ENCODE results near the gene DESI1. TPM values are rescaled to one million over a fixed set of nuclear protein-coding genes. Genes with fewer than 3 reads are reported as not detected.

Gene DESI1
- total RNA-seq, 2 donors from 2014 or later = 16.3 to 19.1 TPM

DNA sequence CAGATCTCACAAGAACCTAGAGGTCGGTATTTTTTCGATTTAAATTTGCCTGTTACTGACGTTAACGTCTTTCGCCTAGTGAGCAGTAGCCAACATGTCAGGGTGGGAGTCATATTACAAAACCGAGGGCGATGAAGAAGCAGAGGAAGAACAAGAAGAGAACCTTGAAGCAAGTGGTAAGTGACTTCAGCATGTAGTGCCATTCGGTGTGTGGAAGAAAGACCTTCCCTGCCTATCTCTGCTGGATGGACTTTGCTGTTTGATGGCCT, 1.0 kb upstream of the DESI1 start:
- Mint-ChIP-seq H3K27ac (peak overlapping the region; percentile 98), H3K4me1 (peaks cover 18% of the 10 kb centered on the region), H3K27me3 (no peaks in the 10 kb centered on the region), H3K36me3 (ENCODE audit: low read depth) (no peaks in the 10 kb centered on the region), H3K4me3 (peak overlapping the region; percentile 97)
- ATAC-seq (no peak), DNase-seq (no peak)
- no peaks in the 10 kb centered on the region for H3K9me3 ChIP-seq (ENCODE audit: control insufficient read depth, low read length, poor library complexity, severe bottlenecking)

DNA sequence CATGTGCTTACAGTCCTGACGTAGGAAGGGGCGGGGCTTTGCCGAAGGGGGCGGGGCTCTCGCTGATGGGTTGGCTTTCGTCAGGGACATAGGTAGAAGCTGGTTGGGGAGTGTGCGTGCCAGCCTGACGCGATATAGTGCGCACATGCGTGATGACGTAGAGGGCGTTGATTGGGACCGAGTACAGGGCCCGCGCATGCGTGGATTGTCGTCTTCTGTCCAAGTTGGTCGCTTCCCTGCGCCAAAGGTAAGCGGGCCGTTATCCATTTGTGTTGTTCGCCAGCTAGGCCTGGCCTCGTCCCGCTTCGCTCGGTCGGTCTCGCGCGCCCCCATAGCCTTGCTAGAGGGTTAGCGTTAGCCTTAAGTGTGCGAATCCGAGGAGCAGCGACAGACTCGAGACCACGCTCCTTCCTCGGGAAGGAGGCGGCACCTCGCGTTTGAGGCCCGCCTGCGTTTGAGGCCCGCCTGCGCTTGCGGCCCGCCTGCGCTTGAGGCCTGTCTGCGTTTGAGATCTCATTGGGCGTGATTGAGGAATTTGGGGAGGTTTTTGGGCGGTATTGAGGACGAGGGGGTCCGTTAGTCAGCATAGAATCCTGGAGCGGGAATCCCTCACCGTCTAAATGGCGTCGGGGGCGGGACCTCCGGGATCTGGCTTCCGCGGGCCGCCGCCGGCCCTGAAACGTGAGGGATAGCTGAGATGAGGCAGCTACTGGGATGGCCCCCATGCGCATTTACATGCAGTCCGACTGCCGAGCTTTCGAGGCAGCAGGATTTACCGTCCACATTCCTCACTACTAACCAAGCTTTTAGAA, 462 bp upstream of the DESI1 start, which contains the start of gene XRCC6:
Gene XRCC6, plus strand, starts transcription at position 197 of the 812 bp plus-strand sequence. CDS start 710 bp downstream, outside the sequence.
- H3K36me3 Mint-ChIP-seq (ENCODE audit: low read depth) = no peaks in the 10 kb centered on the region
- DNase-seq = peak; percentile 98 to 100 (median 99)
- H3K4me3 Mint-ChIP-seq = peak within 1 kb of the TSS; percentile 97
- no peaks in the 10 kb centered on the region for H3K9me3 ChIP-seq (ENCODE audit: control insufficient read depth, low read length, poor library complexity, severe bottlenecking)
- peak within 1 kb of the TSS; percentile 98 for H3K27ac Mint-ChIP-seq
- H3K4me1 Mint-ChIP-seq = peaks cover 18% of the 10 kb centered on the region
- peak; percentile 91 for ATAC-seq
- no peaks in the 10 kb centered on the region for H3K27me3 Mint-ChIP-seq

DNA sequence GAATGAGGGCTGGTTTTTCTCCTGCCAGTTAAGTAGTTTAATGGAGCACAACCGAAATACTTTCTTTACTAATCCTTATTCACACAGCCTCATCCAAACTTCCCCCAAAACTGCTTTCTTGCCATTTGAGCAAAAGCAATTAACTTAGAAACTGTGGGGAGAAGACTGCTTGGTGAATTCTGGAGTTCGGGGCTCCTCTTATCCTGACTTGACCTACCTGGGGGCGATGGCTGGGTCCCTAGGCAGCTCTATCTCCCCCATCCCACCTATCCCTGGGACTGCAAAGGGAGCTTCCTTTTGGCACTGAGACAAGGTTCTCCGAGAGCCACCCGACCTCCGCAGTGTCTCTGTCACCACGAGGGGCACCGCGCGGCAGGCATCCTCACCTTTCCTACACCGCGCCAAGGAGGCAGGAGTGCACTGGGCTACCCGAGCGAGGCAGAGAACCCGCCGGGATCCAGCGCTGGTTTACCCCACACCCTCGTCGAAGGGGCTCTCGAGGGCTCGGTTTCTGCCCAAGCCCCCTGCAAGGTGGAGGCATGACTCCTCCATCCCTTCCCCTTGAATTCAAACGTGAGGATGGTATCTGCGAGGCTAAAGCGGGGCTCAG, 759 bp downstream of the DESI1 start:
- peak overlapping the region; percentile 97 for H3K4me3 Mint-ChIP-seq

DNA sequence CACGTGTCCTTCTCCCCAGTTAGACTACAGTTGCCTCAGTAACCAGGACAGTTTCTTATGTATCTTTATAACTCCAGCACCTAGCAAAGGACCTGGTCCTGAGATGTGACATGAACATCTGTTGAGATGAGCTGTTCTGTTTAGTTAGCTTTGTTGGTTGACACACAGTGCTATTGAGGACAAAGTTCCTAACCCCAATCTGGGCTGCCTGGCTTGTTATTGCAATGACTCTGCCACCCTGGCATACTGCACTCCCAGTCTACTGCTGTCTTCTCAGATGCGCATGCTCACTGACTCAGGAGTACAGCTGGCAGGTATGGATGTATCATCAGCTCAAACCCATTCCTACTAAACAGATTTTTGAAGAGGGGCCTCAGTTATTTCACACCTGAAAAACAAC, 7.4 kb downstream of the DESI1 start:
- H3K27ac Mint-ChIP-seq = no peak overlapping the region
- H3K36me3 Mint-ChIP-seq (ENCODE audit: low read depth) = peaks cover under 1% of the 10 kb centered on the region
- H3K4me3 Mint-ChIP-seq = no peak overlapping the region
- peaks cover 3% of the 10 kb centered on the region for H3K4me1 Mint-ChIP-seq
- no peaks in the 10 kb centered on the region for H3K27me3 Mint-ChIP-seq
- ATAC-seq (no peak), DNase-seq (no peak)
- H3K9me3 ChIP-seq (ENCODE audit: control insufficient read depth, low read length, poor library complexity, severe bottlenecking) = no peaks in the 10 kb centered on the region

More for the DNA sequence above, 759 bp downstream of the DESI1 start:
- Mint-ChIP-seq H3K27me3 (no peaks in the 10 kb centered on the region), H3K36me3 (ENCODE audit: low read depth) (no peaks in the 10 kb centered on the region), H3K27ac (peak overlapping the region; percentile 98), H3K4me1 (peaks cover 18% of the 10 kb centered on the region)
- no peak for ATAC-seq
- H3K9me3 ChIP-seq (ENCODE audit: control insufficient read depth, low read length, poor library complexity, severe bottlenecking) = no peaks in the 10 kb centered on the region
- DNase-seq = peak in 2 of 3 donors; percentile 23 to 29

DNA sequence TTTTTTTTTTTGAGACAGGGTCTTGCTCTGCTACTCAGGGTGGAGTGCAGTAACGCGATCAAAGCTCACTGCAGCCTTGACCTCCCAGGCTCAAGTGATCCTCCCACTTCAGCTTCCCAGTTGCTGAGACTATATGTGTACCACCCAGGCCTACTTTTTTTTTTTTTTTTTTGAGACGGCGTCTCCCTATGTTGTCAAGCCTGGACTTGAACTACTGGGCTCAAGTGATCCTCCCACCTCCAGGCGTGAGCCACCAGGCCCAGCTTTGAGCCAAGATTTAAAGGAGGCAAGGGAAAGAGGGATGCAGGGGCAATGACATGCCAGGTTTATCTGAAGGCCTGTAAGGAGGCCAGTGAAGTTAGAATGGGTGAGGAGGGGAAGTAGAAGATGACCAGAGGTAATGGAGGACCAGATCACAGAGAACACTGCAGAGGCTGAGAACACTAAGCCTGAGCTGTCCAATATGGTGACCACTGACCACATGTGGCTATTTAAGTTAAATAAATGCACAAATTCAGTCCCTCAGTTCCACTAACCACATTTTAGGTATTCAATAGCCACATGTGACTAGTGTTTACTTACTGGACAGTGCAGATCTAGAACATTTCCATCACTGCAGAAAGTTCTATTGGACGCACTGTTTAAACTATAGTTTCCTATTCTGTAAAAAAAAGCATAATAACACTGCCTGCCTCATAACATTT, 8.1 kb downstream of the DESI1 start:
- no peak overlapping the region for H3K4me3 Mint-ChIP-seq
- peak overlapping the region; percentile 72 for H3K27ac Mint-ChIP-seq
- DNase-seq (no peak), ATAC-seq (no peak)
- H3K4me1 Mint-ChIP-seq = peaks cover under 1% of the 10 kb centered on the region
- H3K27me3 Mint-ChIP-seq = no peaks in the 10 kb centered on the region
- no peaks in the 10 kb centered on the region for H3K9me3 ChIP-seq (ENCODE audit: control insufficient read depth, low read length, poor library complexity, severe bottlenecking)
- peaks cover 3% of the 10 kb centered on the region for H3K36me3 Mint-ChIP-seq (ENCODE audit: low read depth)

DNA sequence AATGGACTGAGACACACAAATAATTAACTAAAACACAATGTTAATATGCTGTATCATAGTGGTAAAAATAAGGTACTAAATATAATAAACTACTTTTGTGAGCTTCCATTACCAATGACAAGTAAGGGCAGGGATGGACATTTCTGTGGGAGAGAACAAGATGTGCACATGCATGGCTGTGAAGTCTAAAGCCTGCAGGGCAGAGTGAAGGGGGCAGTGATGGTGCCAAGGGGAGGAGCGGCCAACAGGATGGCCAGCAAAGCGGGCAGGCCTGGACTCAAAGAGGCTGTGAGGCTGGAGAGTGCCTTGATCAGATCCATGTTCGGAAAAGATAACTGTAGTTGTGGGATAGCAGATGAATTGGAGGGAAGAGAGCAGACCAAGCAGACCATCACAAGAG, 12.5 kb downstream of the DESI1 start:
- Mint-ChIP-seq H3K4me3 (no peak overlapping the region), H3K4me1 (peaks cover 12% of the 10 kb centered on the region), H3K36me3 (ENCODE audit: low read depth) (peaks cover 7% of the 10 kb centered on the region), H3K27ac (no peak overlapping the region), H3K27me3 (no peaks in the 10 kb centered on the region)
- ATAC-seq = no peak
- no peak for DNase-seq
- no peaks in the 10 kb centered on the region for H3K9me3 ChIP-seq (ENCODE audit: control insufficient read depth, low read length, poor library complexity, severe bottlenecking)

DNA sequence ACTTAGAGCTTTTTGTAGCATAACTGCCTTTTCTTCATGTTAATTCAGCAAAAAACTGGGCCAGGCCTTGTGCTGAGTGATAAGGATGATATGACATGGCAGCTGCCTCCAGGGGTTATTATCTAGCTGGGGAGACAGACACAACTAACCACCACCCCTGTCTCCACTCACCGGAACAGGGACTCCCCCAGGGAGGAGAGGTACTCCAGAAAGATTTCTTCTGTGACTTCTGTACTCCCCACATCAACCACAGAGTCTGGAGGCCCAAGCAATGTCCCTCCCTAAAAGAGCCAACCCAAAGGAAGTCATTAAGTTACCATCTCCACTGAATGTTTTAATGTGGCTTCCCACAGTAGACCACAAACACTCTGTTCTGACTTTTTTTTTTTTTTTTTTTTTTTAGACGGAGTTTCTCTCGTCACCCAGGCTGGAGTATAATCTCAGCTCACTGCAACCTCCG, 16.9 kb downstream of the DESI1 start:
- H3K4me3 Mint-ChIP-seq = peak overlapping the region; percentile 43
- peak overlapping the region; percentile 82 for H3K27ac Mint-ChIP-seq
- H3K27me3 Mint-ChIP-seq = no peaks in the 10 kb centered on the region
- ATAC-seq = peak; percentile 99
- no peaks in the 10 kb centered on the region for H3K9me3 ChIP-seq (ENCODE audit: control insufficient read depth, low read length, poor library complexity, severe bottlenecking)
- H3K36me3 Mint-ChIP-seq (ENCODE audit: low read depth) = peaks cover 10% of the 10 kb centered on the region
- peaks cover 22% of the 10 kb centered on the region for H3K4me1 Mint-ChIP-seq
- peak; percentile 30 to 59 (median 52) for DNase-seq

DNA sequence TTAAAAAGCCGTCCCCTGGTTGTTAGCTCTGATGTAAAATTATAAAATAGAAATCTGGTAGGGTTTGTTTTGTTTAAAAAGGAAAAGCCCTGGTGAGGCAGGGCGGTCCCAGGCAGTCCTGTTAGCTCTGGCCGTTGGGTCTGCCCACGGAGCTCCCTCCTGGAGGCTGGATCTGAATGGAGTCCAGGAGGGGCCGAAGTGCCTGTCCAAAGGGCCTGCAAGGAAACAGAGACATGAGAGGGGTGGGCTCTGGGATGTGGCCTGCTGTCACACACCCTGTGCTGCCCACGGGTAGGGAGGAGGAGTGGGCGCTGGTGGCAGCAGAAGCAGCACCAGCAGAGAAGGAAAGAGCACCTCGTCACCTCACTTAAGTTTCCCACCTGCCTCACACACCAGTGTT, 19.9 kb downstream of the DESI1 start:
- DNase-seq = no peak
- H3K9me3 ChIP-seq (ENCODE audit: control insufficient read depth, low read length, poor library complexity, severe bottlenecking) = no peaks in the 10 kb centered on the region
- H3K36me3 Mint-ChIP-seq (ENCODE audit: low read depth) = peaks cover 7% of the 10 kb centered on the region
- H3K4me1 Mint-ChIP-seq = peaks cover 22% of the 10 kb centered on the region
- no peak for ATAC-seq
- no peaks in the 10 kb centered on the region for H3K27me3 Mint-ChIP-seq
- H3K27ac Mint-ChIP-seq = peak overlapping the region; percentile 77
- no peak overlapping the region for H3K4me3 Mint-ChIP-seq

DNA sequence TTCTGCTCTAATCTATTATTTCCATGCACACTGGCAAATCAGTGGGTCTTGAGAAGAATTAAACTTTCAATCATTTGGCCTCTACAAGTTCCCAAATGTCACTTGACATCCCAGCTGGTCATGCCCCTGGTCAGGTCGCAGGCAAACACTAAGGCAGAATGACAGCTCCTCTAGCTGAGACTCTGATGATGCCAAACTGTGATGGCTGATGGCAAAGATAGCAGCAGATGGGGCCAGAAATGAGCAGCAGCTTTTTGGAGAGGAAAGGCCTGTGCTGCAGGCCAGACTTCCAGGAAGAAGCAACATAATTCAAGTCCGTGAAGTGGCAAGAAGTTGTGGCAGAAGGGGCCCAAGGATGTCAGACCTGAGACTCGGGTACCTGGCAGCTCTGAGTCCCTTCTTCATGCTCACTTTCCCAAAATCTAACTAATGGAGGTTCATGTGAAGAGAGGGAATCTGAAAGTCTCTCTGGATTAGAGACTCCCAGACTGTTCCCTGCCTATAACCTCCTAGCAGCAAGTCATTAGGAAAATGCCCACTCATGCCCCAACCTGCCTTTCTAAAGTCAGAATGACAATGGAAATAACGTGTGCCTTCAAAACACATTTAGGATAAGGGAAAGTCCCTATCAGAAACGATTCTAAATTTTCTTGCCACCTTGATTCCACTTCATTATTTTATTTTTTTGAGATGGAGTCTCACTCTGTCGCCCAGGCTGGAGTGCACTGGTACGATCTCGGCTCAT, 21.8 kb downstream of the DESI1 start:
- ATAC-seq (no peak), DNase-seq (no peak)
- Mint-ChIP-seq H3K27ac (no peak overlapping the region), H3K4me3 (no peak overlapping the region), H3K36me3 (ENCODE audit: low read depth) (peaks cover 3% of the 10 kb centered on the region), H3K27me3 (no peaks in the 10 kb centered on the region), H3K4me1 (peaks cover 14% of the 10 kb centered on the region)
- H3K9me3 ChIP-seq (ENCODE audit: control insufficient read depth, low read length, poor library complexity, severe bottlenecking) = no peaks in the 10 kb centered on the region

DNA sequence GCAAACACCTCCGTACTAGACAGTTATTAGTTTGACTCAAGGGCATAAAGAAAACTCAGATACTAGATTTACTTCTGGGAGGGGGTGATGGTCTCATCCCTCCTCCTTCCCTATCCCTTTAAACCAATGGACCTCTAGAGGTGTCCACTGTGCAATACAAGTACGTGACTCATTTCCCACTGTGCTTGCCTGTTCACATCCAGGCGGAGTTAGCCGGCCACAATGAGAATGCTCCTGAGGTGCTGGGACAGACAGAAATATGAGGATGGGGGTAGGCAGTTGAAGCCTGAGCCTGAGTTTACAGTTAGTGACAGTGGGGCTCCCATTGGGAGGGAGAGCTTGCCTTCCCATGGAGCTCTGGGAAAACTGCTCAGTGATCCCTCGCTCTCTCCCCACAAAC, 22.8 kb downstream of the DESI1 start:
- Mint-ChIP-seq H3K4me1 (peaks cover 6% of the 10 kb centered on the region), H3K27me3 (no peaks in the 10 kb centered on the region), H3K36me3 (ENCODE audit: low read depth) (peaks cover 3% of the 10 kb centered on the region), H3K4me3 (no peak overlapping the region), H3K27ac (no peak overlapping the region)
- no peaks in the 10 kb centered on the region for H3K9me3 ChIP-seq (ENCODE audit: control insufficient read depth, low read length, poor library complexity, severe bottlenecking)
- ATAC-seq = no peak
- DNase-seq = no peak

DNA sequence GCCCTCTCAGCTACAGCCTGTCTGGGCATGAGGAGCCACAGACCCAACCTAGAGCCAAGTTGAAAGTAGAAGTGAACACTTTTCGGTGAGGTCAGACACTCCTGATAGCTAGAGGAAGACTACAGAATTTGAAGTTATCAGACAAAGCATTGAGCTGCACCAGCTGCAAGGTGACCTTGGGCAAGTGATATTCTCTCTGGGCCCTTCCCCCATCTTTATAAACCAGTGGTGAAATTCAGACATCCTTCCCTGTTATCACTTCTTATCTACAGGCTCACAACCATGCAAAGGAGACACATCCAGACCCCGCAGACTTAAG, 23.2 kb downstream of the DESI1 start:
- no peak for DNase-seq
- no peaks in the 10 kb centered on the region for H3K9me3 ChIP-seq (ENCODE audit: control insufficient read depth, low read length, poor library complexity, severe bottlenecking)
- no peaks in the 10 kb centered on the region for H3K36me3 Mint-ChIP-seq (ENCODE audit: low read depth)
- no peak overlapping the region for H3K4me3 Mint-ChIP-seq
- H3K4me1 Mint-ChIP-seq = peaks cover 1% of the 10 kb centered on the region
- no peak overlapping the region for H3K27ac Mint-ChIP-seq
- ATAC-seq = no peak
- no peaks in the 10 kb centered on the region for H3K27me3 Mint-ChIP-seq

DNA sequence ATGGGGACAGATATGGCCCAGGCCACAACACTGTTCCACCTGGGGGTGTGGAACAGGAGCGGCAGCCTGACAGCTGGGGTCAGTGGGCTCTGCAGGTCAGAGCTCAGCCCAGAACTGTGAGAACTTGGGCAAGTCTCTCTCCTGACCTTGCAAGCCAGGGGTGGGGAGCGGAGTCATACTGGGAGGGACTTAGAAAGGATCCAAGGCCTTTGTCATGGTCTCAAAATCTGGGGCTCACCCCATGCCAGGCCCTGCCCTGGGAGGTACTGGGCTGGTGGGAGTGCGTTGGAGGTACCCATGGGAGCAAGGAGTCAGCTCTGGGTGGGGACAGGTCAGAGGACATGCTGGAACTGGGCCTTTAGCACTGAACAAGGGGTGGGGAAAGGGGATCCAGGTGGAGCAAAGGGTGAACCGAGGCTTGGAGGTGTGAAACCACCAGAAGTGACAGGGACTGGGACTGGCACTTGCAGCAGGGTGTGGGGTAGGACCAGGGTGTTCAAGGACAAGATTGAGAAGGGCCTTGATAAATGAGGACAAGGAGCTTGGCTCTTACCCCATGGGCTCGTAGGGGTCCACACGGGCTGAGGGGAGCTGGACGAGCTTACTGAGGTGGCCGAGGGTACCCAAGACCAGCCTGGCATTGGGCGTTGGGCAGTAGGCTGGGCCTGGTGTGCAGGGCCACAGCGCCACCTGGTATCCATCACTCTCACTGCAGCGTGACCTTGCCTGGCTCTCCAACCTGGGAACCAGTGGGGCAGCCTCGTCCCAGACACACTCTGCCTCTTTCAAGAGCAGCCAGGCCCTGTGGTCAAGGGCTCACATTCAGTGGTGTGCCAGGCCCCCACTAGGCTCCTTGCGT, 23.8 kb downstream of the DESI1 start:
- Mint-ChIP-seq H3K4me1 (no peaks in the 10 kb centered on the region), H3K27me3 (no peaks in the 10 kb centered on the region), H3K27ac (no peak overlapping the region), H3K4me3 (no peak overlapping the region), H3K36me3 (ENCODE audit: low read depth) (no peaks in the 10 kb centered on the region)
- H3K9me3 ChIP-seq (ENCODE audit: control insufficient read depth, low read length, poor library complexity, severe bottlenecking) = no peaks in the 10 kb centered on the region
- DNase-seq (no peak), ATAC-seq (peak; percentile 72)
